Tibial artery (tissue), 4 donors: ENCODE results near the gene CTSA.

Experiments
- DNase-seq, 2 donors: peaks; one replicate each; pipeline ENCODE4 v3.0.0-alpha.2; 2019
- H3K27ac ChIP-seq, 2 donors: fragments of 200-600 bp; sonication (generic) in 1 of 2; 1 replicate in 1 of 2; 2 replicates in 1 of 2; pipeline ENCODE4 v1.5.1; 2018 to 2019; ENCODE audit warnings: mild to moderate bottlenecking in 1 of 2
- H3K27me3 ChIP-seq, 2 donors: fragments of 200-600 bp; sonication (generic) in 1 of 2; one replicate each; pipeline versions ENCODE4 v1.5.1 to v1.6.0; 2016 to 2019
- H3K36me3 ChIP-seq, 3 donors: fragments of 200-600 bp; sonication (generic) in 2 of 3; one replicate each; pipeline ENCODE4 v1.5.1; 2016 to 2019; ENCODE audit warnings: mild to moderate bottlenecking in 2 of 3
- H3K4me1 ChIP-seq, 4 donors: fragments of 200-600 bp; sonication (generic) in 2 of 4; 1 replicate in 3 of 4; 2 replicates in 1 of 4; pipeline ENCODE4 v1.5.1; 2016 to 2019
- H3K4me3 ChIP-seq, 2 donors: fragments of 200-600 bp; sonication (generic) in 1 of 2; 1 replicate in 1 of 2; 2 replicates in 1 of 2; pipeline ENCODE4 v1.5.1; 2018 to 2019; ENCODE audit warnings: mild to moderate bottlenecking in 2 of 2
- H3K9me3 ChIP-seq, 3 donors: fragments of 200-600 bp; sonication (generic) in 1 of 3; one replicate each; pipeline ENCODE4 v1.5.1; 2016 to 2019
- CTCF ChIP-seq, 2 experiments: fragments of 200-600 bp in 1 of 2; fragments of 450-650 bp in 1 of 2; IDR thresholded peaks; one replicate each; pipeline ENCODE4 v1.5.1; 2017 to 2019; ENCODE audit warnings: antibody characterized with exemption in 2 of 2, mild to moderate bottlenecking in 1 of 2, moderate library complexity in 1 of 2
- intact Hi-C: fragments of 100-400 bp; cut with DNase I; formaldehyde crosslinking; loops from one replicate; pipeline ENCODE4 v1.15.0; 2023; ENCODE audit warnings: low total_unique reads

The CTSA gene

GRCh38 chr20:45888681-45889080 lies 2.5 kb upstream of the CTSA start:
- no peak overlapping the region for H3K27ac ChIP-seq
- intact Hi-C loops = loop anchor here (10.0 kb wide), 1 partner anchor 94 kb away; the partner anchor contains the start of genes DNTTIP1 and WFDC3
- DNase-seq = no peak

GRCh38 chr20:45890077-45890984 lies 804 bp upstream of the CTSA start:
- peaks cover 0 to 33% (median 24%) of the 10 kb centered on the region in 4 donors for H3K4me1 ChIP-seq
- H3K27ac ChIP-seq = peak overlapping the region; percentile 79 to 89
- peak; percentile 90 to 91 for DNase-seq
- intact Hi-C loops = loop anchor here (5.0 kb wide), 1 partner anchor 42 kb away; the partner anchor contains the start of gene PCIF1
- H3K36me3 ChIP-seq = peaks cover 0 to 60% (median 43%) of the 10 kb centered on the region in 3 donors
- peak overlapping the region; percentile 58 to 82 for H3K4me3 ChIP-seq
- peak; percentile 63 to 75 for TF ChIP-seq CTCF (IDR thresholded peaks at IDR 0.05)
- H3K27me3 ChIP-seq = no peaks in the 10 kb centered on the region
- H3K9me3 ChIP-seq = no peaks in the 10 kb centered on the region

More at GRCh38 chr20:45888681-45889080, 2.5 kb upstream of the CTSA start:
- TF ChIP-seq CTCF (IDR thresholded peaks at IDR 0.05) = no peak
- H3K9me3 ChIP-seq = no peaks in the 10 kb centered on the region
- no peak overlapping the region for H3K4me3 ChIP-seq
- H3K4me1 ChIP-seq = peaks cover 0 to 33% (median 24%) of the 10 kb centered on the region in 4 donors
- no peaks in the 10 kb centered on the region for H3K27me3 ChIP-seq
- H3K36me3 ChIP-seq = peaks cover 2 to 49% (median 32%) of the 10 kb centered on the region in 3 donors

- intact Hi-C loops = loop anchor here (5.0 kb wide), 1 partner anchor 40 kb away; the partner anchor contains the start of gene PCIF1
- Histone ChIP-seq H3K4me3 (peak overlapping the region; percentile 58 to 82), H3K9me3 (no peaks in the 10 kb centered on the region), H3K27ac (peak overlapping the region; percentile 79 to 89), H3K4me1 (peaks cover 0 to 33% (median 24%) of the 10 kb centered on the region in 4 donors), H3K27me3 (no peaks in the 10 kb centered on the region), H3K36me3 (peaks cover 10 to 61% (median 44%) of the 10 kb centered on the region in 3 donors)
- TF ChIP-seq CTCF (IDR thresholded peaks at IDR 0.05) = no peak
- DNase-seq = peak in 1 of 2 donors; percentile 28
Measured at GRCh38 chr20:45892049-45892825, 1.1 kb downstream of the CTSA start.

GRCh38 chr20:45892828-45893500 lies 1.8 kb downstream of the CTSA start:
- intact Hi-C loops = loop anchor here (5.0 kb wide), 1 partner anchor 39 kb away; the partner anchor contains the start of gene PCIF1
- H3K9me3 ChIP-seq = no peaks in the 10 kb centered on the region
- no peak for TF ChIP-seq CTCF (IDR thresholded peaks at IDR 0.05)
- peaks cover 17 to 61% (median 46%) of the 10 kb centered on the region in 3 donors for H3K36me3 ChIP-seq
- peaks cover 0 to 33% (median 24%) of the 10 kb centered on the region in 4 donors for H3K4me1 ChIP-seq
- no peak overlapping the region for H3K27ac ChIP-seq
- no peak overlapping the region for H3K4me3 ChIP-seq
- no peaks in the 10 kb centered on the region for H3K27me3 ChIP-seq
- no peak for DNase-seq

- no peaks in the 10 kb centered on the region for H3K27me3 ChIP-seq
- TF ChIP-seq CTCF (IDR thresholded peaks at IDR 0.05) = no peak
- H3K27ac ChIP-seq = no peak overlapping the region
- H3K36me3 ChIP-seq = peaks cover 19 to 64% (median 49%) of the 10 kb centered on the region in 3 donors
- H3K4me3 ChIP-seq = no peak overlapping the region
- DNase-seq = no peak
- H3K9me3 ChIP-seq = no peaks in the 10 kb centered on the region
- H3K4me1 ChIP-seq = peaks cover 0 to 32% (median 21%) of the 10 kb centered on the region in 4 donors
- intact Hi-C loops = loop anchor here (5.0 kb wide), 1 partner anchor 38 kb away; the partner anchor contains the start of gene PCIF1
Measured at GRCh38 chr20:45893831-45894230, 2.7 kb downstream of the CTSA start.
